ENCODE measurements around the gene PCDH12. TPM values are rescaled to one million over a fixed set of nuclear protein-coding genes. Genes with fewer than 3 reads are reported as not detected.

Gene PCDH12
- polyA plus RNA-seq, 1 experiment: not detected

DNA sequence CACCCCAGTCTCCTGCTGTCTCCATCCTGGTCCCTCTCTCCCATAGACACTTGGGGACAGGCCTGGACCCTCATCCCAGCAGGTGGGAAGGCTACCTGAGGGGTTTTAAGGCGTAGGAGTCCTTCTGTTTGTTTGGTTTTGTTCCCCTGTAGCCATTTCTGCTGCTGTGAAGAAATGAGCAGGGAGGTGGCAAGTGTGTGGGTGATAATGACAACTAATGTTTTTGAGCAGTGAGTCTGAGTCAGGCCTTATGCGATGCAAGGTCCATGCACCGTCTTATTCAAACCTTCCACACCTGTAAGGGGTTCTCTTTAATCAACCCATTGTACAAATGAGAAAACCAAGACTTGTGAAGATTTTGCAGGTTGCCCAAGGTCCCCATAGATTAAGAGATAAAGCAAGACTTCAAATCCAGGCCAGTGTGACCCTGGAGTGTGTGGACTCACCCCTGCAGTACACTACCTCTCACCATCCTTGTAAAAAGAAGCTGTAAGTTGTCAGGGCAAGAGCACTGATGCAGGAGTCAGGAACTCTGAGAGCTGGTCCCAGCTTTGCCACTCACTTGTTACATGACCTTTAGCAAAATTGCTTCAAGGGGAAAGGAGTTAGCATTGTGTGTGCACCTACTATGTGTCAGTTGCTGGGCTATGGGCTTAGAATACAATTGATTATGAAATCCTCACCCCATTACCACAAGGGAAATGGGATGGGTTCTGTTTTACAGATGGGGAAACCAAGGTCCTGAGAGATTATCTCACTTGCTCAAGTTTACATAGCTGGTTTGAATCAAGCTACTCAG is 7.6 kb downstream of the PCDH12 start:
- DNase-seq (ENCODE audit: low read depth, low spot score): no peak
- H3K9me3 ChIP-seq (ENCODE audit: control insufficient read depth, insufficient read depth, low read length): no peaks in the 10 kb centered on the region; the same call in 1 of the 2 replicates
- ChIA-PET POLR2A (no interaction called here), CTCF (interaction anchor here (0.5 to 1.9 kb wide), 2 partner anchors 10 to 16 kb away, joined by 3 to 20 read pairs; no protein-coding TSS in a partner anchor)
- H3K27ac ChIP-seq (ENCODE audit: low read depth, low read length): no peak overlapping the region
- H3K27me3 ChIP-seq (ENCODE audit: control insufficient read depth, insufficient read depth, low read length): peaks cover 35% of the 10 kb centered on the region
- H3K4me3 ChIP-seq (ENCODE audit: low read depth, low read length): no peak overlapping the region
- TF ChIP-seq, protein P1, sequence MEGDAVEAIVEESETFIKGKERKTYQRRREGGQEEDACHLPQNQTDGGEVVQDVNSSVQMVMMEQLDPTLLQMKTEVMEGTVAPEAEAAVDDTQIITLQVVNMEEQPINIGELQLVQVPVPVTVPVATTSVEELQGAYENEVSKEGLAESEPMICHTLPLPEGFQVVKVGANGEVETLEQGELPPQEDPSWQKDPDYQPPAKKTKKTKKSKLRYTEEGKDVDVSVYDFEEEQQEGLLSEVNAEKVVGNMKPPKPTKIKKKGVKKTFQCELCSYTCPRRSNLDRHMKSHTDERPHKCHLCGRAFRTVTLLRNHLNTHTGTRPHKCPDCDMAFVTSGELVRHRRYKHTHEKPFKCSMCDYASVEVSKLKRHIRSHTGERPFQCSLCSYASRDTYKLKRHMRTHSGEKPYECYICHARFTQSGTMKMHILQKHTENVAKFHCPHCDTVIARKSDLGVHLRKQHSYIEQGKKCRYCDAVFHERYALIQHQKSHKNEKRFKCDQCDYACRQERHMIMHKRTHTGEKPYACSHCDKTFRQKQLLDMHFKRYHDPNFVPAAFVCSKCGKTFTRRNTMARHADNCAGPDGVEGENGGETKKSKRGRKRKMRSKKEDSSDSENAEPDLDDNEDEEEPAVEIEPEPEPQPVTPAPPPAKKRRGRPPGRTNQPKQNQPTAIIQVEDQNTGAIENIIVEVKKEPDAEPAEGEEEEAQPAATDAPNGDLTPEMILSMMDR (IDR thresholded peaks at IDR 0.05; ENCODE audit: low read depth, low read length): no peak

DNA sequence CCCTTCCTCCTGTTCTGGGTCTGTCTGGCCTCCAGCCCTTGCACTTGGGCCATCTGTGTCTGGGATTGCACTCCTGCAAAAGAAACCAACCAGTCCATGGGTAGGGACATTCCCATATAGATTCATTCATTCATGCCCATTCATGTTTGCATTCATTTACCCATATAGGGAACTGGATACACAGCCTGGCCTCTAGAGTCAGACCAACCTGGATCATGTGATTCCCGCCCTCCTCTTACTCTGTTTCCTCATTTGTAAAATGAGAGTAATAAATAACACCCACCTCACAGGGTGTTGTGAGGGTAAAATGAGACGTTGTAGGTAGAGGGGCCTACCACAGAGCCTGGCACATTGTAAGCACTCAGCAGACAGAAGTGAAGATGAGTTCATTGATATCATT is 8.5 kb downstream of the PCDH12 start:
- H3K4me3 ChIP-seq (ENCODE audit: low read depth, low read length): no peak overlapping the region
- POLR2A ChIA-PET: no interaction called here
- peaks cover 27% of the 10 kb centered on the region for H3K27me3 ChIP-seq (ENCODE audit: control insufficient read depth, insufficient read depth, low read length)
- CTCF ChIA-PET: interaction anchor here (10.2 kb wide), 1 partner anchor 11 kb away, joined by 80 read pairs; no protein-coding TSS in a partner anchor
- H3K9me3 ChIP-seq (ENCODE audit: control insufficient read depth, insufficient read depth, low read length): no peaks in the 10 kb centered on the region
- TF ChIP-seq, protein P1 (IDR thresholded peaks at IDR 0.05; ENCODE audit: low read depth, low read length): no peak
- DNase-seq (ENCODE audit: low read depth, low spot score): no peak
- H3K27ac ChIP-seq (ENCODE audit: low read depth, low read length): no peak overlapping the region

DNA sequence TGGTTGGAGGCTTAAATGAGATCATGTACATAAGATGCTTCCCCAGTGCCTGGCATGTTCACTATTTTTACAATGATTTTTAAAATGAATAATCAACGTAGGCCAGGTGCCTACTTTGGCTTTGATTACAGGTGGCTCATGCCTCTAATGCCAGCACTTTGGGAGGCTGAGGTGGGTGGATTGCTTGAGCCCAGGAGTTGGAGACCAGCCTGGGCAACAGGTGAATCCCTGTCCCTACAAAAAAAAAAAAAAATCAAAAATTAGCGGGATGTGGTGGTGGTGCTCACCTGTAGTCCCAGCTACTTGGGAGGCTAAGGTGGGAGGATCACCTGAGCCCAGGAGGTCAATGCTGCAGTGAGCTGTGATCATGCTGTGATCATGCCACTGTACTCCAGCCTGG is 9.2 kb downstream of the PCDH12 start:
- no peak for DNase-seq (ENCODE audit: low read depth, low spot score)
- POLR2A ChIA-PET: no interaction called here
- no peaks in the 10 kb centered on the region for H3K9me3 ChIP-seq (ENCODE audit: control insufficient read depth, insufficient read depth, low read length)
- H3K27me3 ChIP-seq (ENCODE audit: control insufficient read depth, insufficient read depth, low read length): peaks cover 23% of the 10 kb centered on the region
- TF ChIP-seq, protein P1 (IDR thresholded peaks at IDR 0.05; ENCODE audit: low read depth, low read length): no peak
- no peak overlapping the region for H3K4me3 ChIP-seq (ENCODE audit: low read depth, low read length)
- CTCF ChIA-PET: interaction anchor here (3.0 to 10.2 kb wide), 2 partner anchors 12 to 257 kb away, joined by 10 to 80 read pairs; no protein-coding TSS in a partner anchor
- H3K27ac ChIP-seq (ENCODE audit: low read depth, low read length): no peak overlapping the region

DNA sequence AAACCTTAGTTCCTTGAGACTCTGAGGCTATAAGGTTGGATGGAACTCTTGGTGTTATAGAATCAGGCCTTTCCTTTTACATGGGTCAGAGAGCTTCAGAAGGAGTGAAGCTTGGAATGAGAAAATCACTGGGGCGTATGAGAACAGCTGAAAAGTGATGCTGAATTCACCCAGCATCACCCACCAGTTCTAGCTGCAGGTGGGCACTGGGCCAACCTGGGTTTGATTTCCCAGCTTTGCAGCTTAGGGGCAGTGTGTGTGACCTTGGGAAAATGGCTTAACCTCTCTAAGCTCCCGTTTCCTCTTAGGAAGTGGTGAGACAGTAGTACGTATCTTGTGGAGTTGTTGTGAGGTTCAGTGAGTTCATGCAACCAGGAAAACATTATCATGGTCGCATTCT is 10.7 kb downstream of the PCDH12 start:
- no peak for DNase-seq (ENCODE audit: low read depth, low spot score)
- no peak overlapping the region for H3K27ac ChIP-seq (ENCODE audit: low read depth, low read length)
- TF ChIP-seq, protein P1 (IDR thresholded peaks at IDR 0.05; ENCODE audit: low read depth, low read length): no peak
- H3K4me3 ChIP-seq (ENCODE audit: low read depth, low read length): no peak overlapping the region
- H3K27me3 ChIP-seq (ENCODE audit: control insufficient read depth, insufficient read depth, low read length): peaks cover 11% of the 10 kb centered on the region
- no peaks in the 10 kb centered on the region for H3K9me3 ChIP-seq (ENCODE audit: control insufficient read depth, insufficient read depth, low read length)
- ChIA-PET CTCF (interaction anchor here (0.5 to 10.2 kb wide), 4 partner anchors 11 to 255 kb away, joined by 3 to 80 read pairs (median 6); partner anchors contain the start of gene PCDH12), POLR2A (no interaction called here)

DNA sequence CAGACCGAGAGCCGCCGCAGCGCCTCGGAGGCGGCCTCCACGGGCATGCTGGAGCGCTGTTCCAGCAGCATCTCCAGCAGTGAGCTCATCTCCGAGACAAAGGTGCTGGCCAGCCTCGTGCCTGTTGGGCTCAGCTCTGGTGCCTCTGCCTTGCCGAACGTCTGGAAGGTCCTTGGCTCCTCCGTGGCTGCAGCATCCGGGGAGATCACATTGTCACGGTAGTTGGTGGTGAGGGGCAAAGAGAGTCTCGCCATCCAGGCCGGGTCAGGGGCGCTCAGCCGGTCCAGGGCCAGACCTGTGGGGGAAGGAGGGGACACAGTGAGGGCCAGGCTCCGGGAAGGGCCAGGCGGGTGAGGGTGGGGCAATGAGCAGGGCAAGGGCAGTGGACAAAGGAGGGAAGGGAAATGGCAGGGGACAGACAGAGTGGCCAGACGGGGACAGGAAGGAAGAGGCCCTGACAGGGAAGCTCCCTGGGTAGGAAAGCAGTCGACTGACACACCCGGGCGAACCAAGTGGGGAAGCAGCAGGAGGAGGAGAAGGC is 12.4 kb downstream of the PCDH12 start:
- Histone ChIP-seq H3K27me3 (ENCODE audit: control insufficient read depth, insufficient read depth, low read length) (peaks cover 7% of the 10 kb centered on the region), H3K9me3 (ENCODE audit: control insufficient read depth, insufficient read depth, low read length) (no peaks in the 10 kb centered on the region), H3K4me3 (ENCODE audit: low read depth, low read length) (no peak overlapping the region), H3K27ac (ENCODE audit: low read depth, low read length) (no peak overlapping the region)
- ChIA-PET CTCF (interaction anchor here (1.3 to 10.2 kb wide), 2 partner anchors 11 to 15 kb away, joined by 4 to 80 read pairs; no protein-coding TSS in a partner anchor), POLR2A (interaction anchor here (1.5 kb wide), 1 partner anchor 22 kb away, joined by 3 read pairs; the partner anchor contains the start of gene DELE1)
- TF ChIP-seq, protein P1 (IDR thresholded peaks at IDR 0.05; ENCODE audit: low read depth, low read length): no peak
- DNase-seq (ENCODE audit: low read depth, low spot score): no peak

Data from AG04450 (cell line).